Measurements from ENCODE around the gene TEX26.

The TEX26 gene

GRCh38 chr13:30957258-30957943 is 24.9 kb downstream of the TEX26 start:
- TF ChIP-seq CTCF (IDR thresholded peaks at IDR 0.05; ENCODE audit: control insufficient read depth, extremely low read depth, insufficient read depth) = no peak
- no peak for DNase-seq (ENCODE audit: low read depth)
- no peak overlapping the region for H3K4me3 ChIP-seq (ENCODE audit: low read depth, low read length)

- no peak for TF ChIP-seq CTCF (IDR thresholded peaks at IDR 0.05; ENCODE audit: control insufficient read depth, extremely low read depth, insufficient read depth)
- no peak overlapping the region for H3K4me3 ChIP-seq (ENCODE audit: low read depth, low read length)
- no peak for DNase-seq (ENCODE audit: low read depth)
Measured at GRCh38 chr13:30959678-30960077, 27.2 kb downstream of the TEX26 start.

GRCh38 chr13:30963791-30964190 is 31.3 kb downstream of the TEX26 start:
- no peak for TF ChIP-seq CTCF (IDR thresholded peaks at IDR 0.05; ENCODE audit: control insufficient read depth, extremely low read depth, insufficient read depth)
- DNase-seq (ENCODE audit: low read depth) = no peak
- no peak overlapping the region for H3K4me3 ChIP-seq (ENCODE audit: low read depth, low read length)

- no peak for TF ChIP-seq CTCF (IDR thresholded peaks at IDR 0.05; ENCODE audit: control insufficient read depth, extremely low read depth, insufficient read depth)
- DNase-seq (ENCODE audit: low read depth) = no peak
- H3K4me3 ChIP-seq (ENCODE audit: low read depth, low read length) = no peak overlapping the region
Measured at GRCh38 chr13:30965380-30965779, 32.9 kb downstream of the TEX26 start.

- no peak overlapping the region for H3K4me3 ChIP-seq (ENCODE audit: low read depth, low read length)
- TF ChIP-seq CTCF (IDR thresholded peaks at IDR 0.05; ENCODE audit: control insufficient read depth, extremely low read depth, insufficient read depth) = no peak
- DNase-seq (ENCODE audit: low read depth) = no peak
Measured at GRCh38 chr13:30966101-30966500, 33.6 kb downstream of the TEX26 start.

GRCh38 chr13:30968846-30969245 is 36.4 kb downstream of the TEX26 start:
- H3K4me3 ChIP-seq (ENCODE audit: low read depth, low read length) = no peak overlapping the region
- no peak for TF ChIP-seq CTCF (IDR thresholded peaks at IDR 0.05; ENCODE audit: control insufficient read depth, extremely low read depth, insufficient read depth)
- DNase-seq (ENCODE audit: low read depth) = no peak

GRCh38 chr13:30971575-30971974 is 39.1 kb downstream of the TEX26 start:
- TF ChIP-seq CTCF (IDR thresholded peaks at IDR 0.05; ENCODE audit: control insufficient read depth, extremely low read depth, insufficient read depth) = no peak
- no peak overlapping the region for H3K4me3 ChIP-seq (ENCODE audit: low read depth, low read length)
- DNase-seq (ENCODE audit: low read depth) = no peak

All from LNCaP clone FGC (cell line).